DOHH2 (cell line): ENCODE data around the gene YIPF2.

ENCODE experiments used
- CTCF ChIP-seq: fragments of 200-600 bp; sonication (generic); IDR thresholded peaks from one replicate; pipeline ENCODE4 v1.5.1; 2014; ENCODE audit warnings: antibody characterized with exemption, mild to moderate bottlenecking, low read depth, low read length; ENCODE audit not compliant: poor library complexity, severe bottlenecking
- EZH2phosphoT487 ChIP-seq: fragments of 200-600 bp; sonication (generic); IDR thresholded peaks from 2 replicates; pipeline ENCODE4 v1.6.1; 2017; ENCODE audit warnings: borderline replicate concordance, mild to moderate bottlenecking, antibody characterized with exemption, low read length, moderate library complexity, mixed read lengths

DNA sequence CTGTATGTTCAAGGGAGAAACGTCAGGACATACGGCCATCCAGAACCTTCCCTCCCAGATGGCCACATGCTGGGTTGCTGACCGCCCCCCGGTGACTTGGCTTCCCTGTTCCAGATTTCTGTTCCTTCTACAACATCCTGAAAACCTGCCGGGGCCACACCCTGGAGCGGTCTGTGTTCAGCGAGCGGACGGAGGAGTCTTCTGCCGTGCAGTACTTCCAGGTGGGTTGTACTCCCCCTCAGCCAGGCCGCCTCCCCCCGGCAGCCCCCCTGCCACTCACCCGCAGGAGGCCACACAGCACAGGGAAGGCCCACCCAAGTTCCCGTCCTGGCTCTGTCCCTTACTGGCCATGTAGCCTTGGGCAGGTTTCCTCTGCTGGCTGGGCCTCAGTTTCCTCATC is 20.5 kb downstream of the YIPF2 start:
- TF ChIP-seq CTCF (no peak), EZH2phosphoT487 (no peak)
